Measurements from ENCODE around the gene ATP6V1E1. TPM values are rescaled to one million over a fixed set of nuclear protein-coding genes. Genes with fewer than 3 reads are reported as not detected.

Gene ATP6V1E1
- total RNA-seq, 3 donors from 2014 or later: 99.6 to 128 (median 110) TPM

DNA sequence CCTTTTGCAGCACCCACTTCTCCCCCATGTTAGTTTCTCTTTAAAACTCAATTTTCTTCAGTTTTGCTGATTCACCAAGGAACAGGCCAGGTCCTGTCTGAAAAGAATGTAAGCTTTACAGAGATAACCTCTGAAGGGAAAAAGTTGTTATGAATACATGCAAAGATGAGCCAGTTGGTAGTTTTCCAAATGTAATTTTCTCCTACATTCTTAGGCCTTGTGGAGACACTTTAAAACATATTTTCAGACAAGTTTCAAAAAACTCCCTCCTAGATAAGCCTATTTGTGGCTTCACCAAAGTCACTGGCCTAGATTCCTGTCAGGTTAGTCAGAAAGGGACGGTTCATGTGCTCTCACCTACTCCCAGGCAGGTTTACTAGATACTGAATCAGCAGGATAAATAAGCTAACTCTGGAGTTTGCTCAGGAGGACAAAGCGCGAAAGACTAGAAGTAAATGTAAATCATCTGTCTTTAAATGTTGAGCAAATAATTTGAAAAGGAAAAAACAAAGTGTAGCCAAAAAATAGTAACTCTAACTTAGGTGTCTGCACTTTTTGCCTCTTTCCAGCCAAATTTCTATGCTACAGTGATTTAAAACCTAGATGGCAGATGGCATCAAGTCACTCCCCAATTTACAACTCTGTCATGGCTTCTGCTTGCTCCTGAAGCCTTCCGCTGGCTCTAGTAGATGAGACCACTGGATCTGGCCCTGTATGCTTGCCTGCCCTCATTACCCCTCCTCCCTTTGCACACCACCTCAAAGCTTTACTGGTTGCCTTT lies 4.9 kb upstream of the ATP6V1E1 start:
- H3K9me3 ChIP-seq: no peaks in the 10 kb centered on the region
- H3K4me1 ChIP-seq (ENCODE audit: low read depth): peaks cover 7% of the 10 kb centered on the region
- ATAC-seq (peak; percentile 33), DNase-seq (no peak)
- no peaks in the 10 kb centered on the region for H3K36me3 ChIP-seq (ENCODE audit: low read depth)
- intact Hi-C loops (cut with DNase I, micrococcal nuclease): no loop called here
- TF ChIP-seq, protein P1, sequence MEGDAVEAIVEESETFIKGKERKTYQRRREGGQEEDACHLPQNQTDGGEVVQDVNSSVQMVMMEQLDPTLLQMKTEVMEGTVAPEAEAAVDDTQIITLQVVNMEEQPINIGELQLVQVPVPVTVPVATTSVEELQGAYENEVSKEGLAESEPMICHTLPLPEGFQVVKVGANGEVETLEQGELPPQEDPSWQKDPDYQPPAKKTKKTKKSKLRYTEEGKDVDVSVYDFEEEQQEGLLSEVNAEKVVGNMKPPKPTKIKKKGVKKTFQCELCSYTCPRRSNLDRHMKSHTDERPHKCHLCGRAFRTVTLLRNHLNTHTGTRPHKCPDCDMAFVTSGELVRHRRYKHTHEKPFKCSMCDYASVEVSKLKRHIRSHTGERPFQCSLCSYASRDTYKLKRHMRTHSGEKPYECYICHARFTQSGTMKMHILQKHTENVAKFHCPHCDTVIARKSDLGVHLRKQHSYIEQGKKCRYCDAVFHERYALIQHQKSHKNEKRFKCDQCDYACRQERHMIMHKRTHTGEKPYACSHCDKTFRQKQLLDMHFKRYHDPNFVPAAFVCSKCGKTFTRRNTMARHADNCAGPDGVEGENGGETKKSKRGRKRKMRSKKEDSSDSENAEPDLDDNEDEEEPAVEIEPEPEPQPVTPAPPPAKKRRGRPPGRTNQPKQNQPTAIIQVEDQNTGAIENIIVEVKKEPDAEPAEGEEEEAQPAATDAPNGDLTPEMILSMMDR (IDR thresholded peaks at IDR 0.05): no peak
- H3K4me3 ChIP-seq: no peak overlapping the region

DNA sequence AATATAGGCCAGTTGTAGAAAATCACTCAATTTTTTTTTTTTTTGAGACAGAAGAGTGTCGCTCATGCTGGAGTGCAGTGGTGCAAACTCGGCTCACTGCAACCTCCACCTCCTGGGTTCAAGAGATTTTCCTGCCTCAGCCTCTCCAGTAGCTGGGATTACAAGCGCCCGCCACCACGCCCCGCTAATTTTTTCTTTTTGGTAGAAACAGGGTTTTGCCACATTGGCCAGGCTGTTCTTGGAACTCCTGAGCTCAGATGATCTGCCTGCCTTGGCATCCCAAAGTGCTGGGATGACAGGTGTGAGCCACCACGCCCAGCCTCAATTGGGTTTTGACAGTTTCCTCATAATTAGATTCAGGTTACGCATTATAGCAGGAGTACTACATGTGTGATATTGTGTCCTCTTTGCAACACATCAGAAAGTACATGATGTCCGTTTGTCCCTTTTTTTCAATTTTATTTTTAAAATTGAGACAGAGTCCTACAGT lies 2.6 kb upstream of the ATP6V1E1 start:
- TF ChIP-seq, protein P1 (IDR thresholded peaks at IDR 0.05): no peak
- Histone ChIP-seq H3K36me3 (ENCODE audit: low read depth) (no peaks in the 10 kb centered on the region), H3K4me3 (no peak overlapping the region), H3K9me3 (no peaks in the 10 kb centered on the region), H3K4me1 (ENCODE audit: low read depth) (peaks cover 12% of the 10 kb centered on the region)
- intact Hi-C loops (cut with DNase I, micrococcal nuclease): no loop called here
- DNase-seq: no peak
- ATAC-seq: no peak

DNA sequence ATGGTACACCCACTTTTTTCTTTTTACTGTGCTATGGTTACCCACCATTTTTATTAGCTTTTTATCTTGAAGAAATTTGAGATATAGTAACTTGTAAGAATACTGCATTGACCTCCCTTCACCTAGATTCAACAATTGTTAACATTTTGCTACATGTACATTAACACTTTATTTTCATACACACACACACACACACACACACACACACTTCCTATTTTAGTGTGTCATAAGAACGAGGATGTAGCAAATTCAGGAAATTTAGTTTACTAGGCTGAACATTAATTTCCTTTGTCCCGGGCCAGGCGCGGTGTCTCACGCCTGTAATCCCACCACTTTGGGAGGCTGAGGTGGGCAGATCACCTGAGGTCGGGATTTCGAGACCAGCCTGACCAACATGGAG lies 1.1 kb upstream of the ATP6V1E1 start:
- no peak for DNase-seq
- Histone ChIP-seq H3K36me3 (ENCODE audit: low read depth) (no peaks in the 10 kb centered on the region), H3K9me3 (no peaks in the 10 kb centered on the region), H3K4me3 (no peak overlapping the region), H3K4me1 (ENCODE audit: low read depth) (peaks cover 12% of the 10 kb centered on the region)
- TF ChIP-seq, protein P1 (IDR thresholded peaks at IDR 0.05): no peak
- no peak for ATAC-seq
- intact Hi-C loops (cut with DNase I, micrococcal nuclease): no loop called here

DNA sequence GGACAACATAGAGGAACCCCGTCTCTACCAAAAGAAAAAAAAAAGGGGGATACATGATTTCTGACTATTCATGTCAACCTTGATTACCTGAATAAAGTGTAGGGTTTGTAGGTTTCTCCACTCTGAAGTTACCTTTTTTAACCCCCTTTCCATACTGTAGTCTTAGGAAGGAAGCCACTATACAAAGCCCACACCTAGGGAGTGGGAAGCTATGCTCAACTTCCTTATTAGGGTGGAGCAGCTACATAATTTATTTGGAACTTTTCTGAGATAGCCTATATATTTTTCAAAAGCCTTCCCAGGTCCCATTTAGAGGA lies 582 bp upstream of the ATP6V1E1 start:
- TF ChIP-seq, protein P1 (IDR thresholded peaks at IDR 0.05): no peak
- Histone ChIP-seq H3K4me1 (ENCODE audit: low read depth) (peaks cover 12% of the 10 kb centered on the region), H3K4me3 (peak overlapping the region; percentile 97), H3K36me3 (ENCODE audit: low read depth) (no peaks in the 10 kb centered on the region), H3K9me3 (no peaks in the 10 kb centered on the region)
- ATAC-seq (peak; percentile 20), DNase-seq (no peak)
- intact Hi-C loops (cut with DNase I, micrococcal nuclease): no loop called here

DNA sequence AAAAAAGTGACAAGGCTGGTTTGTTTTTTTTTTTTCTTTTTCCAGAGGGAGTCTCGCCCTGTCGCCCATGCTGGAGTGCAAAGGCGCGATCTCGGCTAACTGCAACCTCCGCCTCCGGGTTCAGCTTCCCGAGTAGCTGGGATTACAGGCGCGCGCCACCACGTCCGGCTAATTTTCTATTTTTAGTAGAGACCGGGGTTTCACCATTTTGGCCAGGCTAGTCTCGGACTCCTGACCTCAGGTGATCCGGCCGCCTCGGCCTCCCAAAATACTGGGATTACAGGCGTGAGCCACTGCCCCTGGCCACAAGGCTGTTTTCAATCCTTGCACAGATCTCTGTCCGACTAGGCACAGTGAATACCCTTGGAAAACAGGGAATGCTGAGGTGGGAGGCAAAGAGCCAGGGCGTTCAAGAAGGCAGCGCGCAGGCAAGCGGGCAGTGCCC lies 566 bp downstream of the ATP6V1E1 start:
- ATAC-seq: no peak

More for the DNA sequence above, 566 bp downstream of the ATP6V1E1 start:
- Histone ChIP-seq H3K4me1 (ENCODE audit: low read depth) (peaks cover 12% of the 10 kb centered on the region), H3K9me3 (no peaks in the 10 kb centered on the region), H3K4me3 (peak overlapping the region; percentile 97), H3K36me3 (ENCODE audit: low read depth) (no peaks in the 10 kb centered on the region)
- TF ChIP-seq, protein P1 (IDR thresholded peaks at IDR 0.05): no peak
- intact Hi-C loops (cut with DNase I, micrococcal nuclease): no loop called here
- DNase-seq: no peak

Measured in mucosa of descending colon (tissue), 3 donors.